NCI-H2081 treated with DMSO at 0.1 percent for 48 hours (cell line): ENCODE results near the gene CH25H.
"Not testable (repeated sequence)": the region's sequence is repeated elsewhere in the genome, so short reads cannot be mapped to it uniquely, and the experiment has no call there.

Experiments
- DNase-seq: peaks from one replicate; lab custom pipeline; 2025; lab: John Stamatoyannopoulos, UW

CH25H gene

DNA sequence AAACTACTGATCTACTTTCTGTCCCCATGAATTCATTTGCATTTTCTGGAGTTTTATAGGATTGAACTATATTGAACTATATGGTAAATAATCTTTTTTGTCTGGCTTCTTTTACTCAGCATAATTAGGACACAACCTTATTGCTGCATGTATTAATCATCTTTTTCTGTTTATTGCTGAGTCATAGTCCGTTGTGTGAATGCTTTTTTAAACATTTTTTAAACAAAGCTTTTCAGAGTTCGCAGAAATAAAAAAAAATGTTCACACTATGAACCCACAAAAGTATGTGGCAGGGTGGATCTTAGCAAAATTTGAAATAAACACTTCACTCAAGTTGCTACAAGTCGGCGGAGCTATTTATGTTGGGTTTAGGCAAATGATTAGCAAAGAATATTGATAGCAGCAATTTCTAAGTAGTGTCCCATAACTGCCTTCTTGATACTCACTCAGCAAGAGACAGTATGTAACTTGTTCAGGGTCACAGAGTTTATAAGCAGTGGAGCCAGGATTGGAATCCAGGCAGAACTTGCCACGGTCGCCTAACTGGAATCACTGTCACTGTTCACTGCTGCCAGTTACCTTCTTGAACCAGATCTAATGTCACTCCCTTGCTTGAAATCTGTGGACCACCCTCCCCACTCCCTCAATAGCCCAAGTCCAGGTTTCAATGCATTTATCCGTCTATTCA lies 5.6 kb downstream of the CH25H start:
- no peak for DNase-seq

- DNase-seq: no peak
Measured at GRCh38 chr10:89197473-89197872, 9.6 kb downstream of the CH25H start.

DNA sequence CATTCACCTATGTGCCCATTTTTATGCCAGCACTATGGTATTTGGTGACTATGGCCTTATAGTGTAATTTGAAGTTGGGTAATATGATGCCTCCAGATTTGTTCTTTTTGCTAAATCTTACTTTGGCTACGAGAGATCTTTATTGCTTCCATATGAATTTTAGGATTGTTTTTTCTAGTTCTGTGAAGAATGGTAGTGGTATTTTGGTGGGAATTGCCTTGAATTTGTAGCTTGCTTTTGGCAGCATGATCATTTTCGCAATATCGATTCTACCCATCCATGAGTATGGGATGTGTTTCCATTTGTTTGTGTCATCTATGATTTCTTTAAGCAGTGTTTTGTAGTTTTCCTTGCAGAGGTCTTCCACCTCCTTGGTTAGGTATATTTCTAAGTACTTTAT lies 15.8 kb downstream of the CH25H start:
- not testable (repeated sequence) for DNase-seq

GRCh38 chr10:89189211-89189734 lies 17.8 kb downstream of the CH25H start:
- DNase-seq: no peak

GRCh38 chr10:89185658-89186057 lies 21.5 kb downstream of the CH25H start:
- no peak for DNase-seq

DNA sequence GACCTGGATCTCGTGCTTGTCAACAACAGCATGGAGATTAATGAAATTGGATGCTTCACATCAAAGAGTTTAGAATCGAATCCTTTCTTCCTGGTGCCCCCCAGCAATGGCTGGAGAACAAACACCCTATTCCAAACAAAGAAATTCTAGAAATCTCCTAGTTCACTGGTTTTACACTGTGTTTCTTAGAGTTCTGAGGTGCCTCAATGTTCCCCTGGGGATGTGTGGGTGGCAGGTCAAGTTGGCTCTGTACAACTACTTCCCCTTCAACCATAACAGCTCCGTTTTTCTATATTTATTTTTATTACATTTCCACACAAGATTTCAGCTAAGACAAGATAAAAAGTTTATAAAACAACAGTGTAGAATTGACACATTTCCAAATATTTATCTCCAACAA lies 22.5 kb downstream of the CH25H start:
- DNase-seq: no peak

- no peak for DNase-seq
Measured at GRCh38 chr10:89183571-89183970, 23.5 kb downstream of the CH25H start.

- no peak for DNase-seq
Measured at GRCh38 chr10:89182894-89183293, 24.2 kb downstream of the CH25H start.

- no peak for DNase-seq
Measured at GRCh38 chr10:89175816-89176215, 31.3 kb downstream of the CH25H start.

- DNase-seq: no peak
Measured at GRCh38 chr10:89173075-89173474, 34.0 kb downstream of the CH25H start.

GRCh38 chr10:89171996-89172395 lies 35.1 kb downstream of the CH25H start:
- no peak for DNase-seq

- DNase-seq: no peak
Measured at GRCh38 chr10:89171263-89171872, 35.7 kb downstream of the CH25H start.

DNA sequence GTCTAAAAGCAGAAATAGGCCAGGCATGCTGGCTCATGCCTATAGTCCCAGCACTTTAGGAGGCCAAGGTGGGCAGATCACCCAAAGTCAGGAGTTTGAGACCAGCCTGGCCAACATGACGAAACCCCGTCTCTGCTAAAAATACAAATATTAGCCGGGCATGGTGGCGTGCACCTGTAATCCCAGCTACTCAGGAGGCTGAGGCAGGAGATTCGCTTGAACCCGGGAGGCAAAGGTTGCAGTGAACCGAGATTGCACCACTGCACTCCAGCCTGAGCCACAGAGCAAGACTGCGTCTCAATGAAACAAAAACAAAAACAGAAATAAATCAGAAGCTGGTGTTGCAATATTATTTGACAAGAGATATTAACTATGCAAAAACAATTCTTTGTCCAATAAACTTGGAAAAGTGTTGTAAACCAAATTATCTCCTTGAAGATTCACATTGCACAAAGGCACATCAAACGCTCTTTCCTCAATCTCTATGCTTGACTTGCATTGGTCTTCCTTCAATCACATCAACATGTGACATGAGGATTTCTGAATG lies 38.7 kb downstream of the CH25H start:
- not testable (repeated sequence) for DNase-seq

GRCh38 chr10:89167915-89168314 lies 39.2 kb downstream of the CH25H start:
- no peak for DNase-seq

DNA sequence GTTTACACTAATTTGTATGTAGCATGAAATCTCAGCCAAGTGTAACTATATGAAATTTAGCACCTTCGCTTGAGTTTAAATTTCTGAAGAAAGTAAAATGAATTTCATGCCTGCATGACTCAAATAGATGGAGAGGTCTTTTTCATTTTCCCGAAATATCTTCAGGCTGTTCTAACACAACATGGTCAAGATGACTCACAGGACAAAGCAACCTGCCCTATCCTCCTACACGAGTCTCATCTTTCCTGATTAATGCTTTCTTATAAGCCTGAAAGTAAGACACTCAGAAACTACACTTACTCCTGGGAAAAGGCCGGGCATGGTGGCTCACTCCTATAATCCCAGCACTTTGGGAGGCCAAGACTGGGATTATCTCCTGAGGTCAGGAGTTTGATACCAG lies 41.2 kb downstream of the CH25H start:
- no peak for DNase-seq

DNA sequence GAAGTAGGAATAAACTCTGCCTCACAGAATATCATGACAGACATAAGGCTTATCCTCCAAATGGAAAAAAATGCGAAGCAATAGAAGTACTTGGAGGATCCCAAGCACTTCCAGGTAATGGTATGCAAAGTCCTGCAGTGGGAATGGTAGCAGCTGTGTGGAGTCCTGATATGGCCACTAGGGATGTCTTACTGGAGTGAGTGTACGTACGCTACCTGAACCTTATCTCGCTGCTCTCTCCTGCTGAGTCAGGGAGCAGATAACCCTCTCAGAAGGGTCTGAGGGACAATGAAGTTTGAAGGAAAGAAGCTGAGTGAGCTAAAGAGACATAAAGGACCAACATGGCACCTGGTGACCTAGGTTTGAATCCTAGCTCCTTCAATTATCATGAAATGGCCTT lies 42.2 kb downstream of the CH25H start:
- DNase-seq: no peak

- DNase-seq: no peak
Measured at GRCh38 chr10:89164080-89164479, 43.0 kb downstream of the CH25H start.

GRCh38 chr10:89163265-89163995 lies 43.7 kb downstream of the CH25H start:
- DNase-seq: no peak

GRCh38 chr10:89162596-89162995 lies 44.5 kb downstream of the CH25H start:
- no peak for DNase-seq

DNA sequence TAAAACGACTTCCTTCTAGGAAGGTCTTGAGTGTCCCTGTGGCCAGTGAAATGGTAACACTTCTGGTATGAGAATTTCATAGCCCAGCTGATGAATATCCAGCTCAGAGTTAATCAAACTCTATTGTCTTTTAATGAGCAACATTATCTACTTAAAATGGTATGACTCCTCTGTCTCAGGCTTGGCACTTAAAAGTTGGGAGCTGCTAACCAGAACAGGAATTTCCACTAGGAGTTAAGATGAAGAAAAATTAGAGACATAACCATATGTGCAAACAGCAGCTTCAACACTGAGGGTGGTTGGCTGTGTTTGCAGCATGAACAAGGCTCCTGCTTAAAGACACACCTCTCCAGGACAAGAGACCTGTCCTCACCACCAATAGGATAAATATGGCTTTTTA lies 46.8 kb downstream of the CH25H start:
- no peak for DNase-seq

DNA sequence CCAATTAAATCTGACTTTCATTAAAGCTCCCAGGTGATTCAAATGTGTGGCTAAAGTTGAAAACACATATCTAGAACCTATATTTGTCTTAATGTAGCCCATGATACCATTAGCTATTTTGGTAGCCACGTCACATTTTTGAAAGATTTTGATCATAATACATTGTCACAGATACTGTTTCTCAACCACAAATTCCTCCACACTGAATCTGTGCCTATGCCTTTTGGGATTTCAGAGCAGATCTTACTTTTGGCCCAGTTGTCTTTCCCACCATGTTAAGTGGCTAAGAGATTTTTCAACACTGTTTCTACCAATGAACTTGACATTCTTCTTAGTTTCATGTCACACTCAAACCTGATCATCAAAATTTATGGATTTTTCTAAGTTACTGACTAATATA lies 47.4 kb downstream of the CH25H start:
- DNase-seq: no peak

GRCh38 chr10:89159316-89159715 lies 47.8 kb downstream of the CH25H start:
- no peak for DNase-seq

DNA sequence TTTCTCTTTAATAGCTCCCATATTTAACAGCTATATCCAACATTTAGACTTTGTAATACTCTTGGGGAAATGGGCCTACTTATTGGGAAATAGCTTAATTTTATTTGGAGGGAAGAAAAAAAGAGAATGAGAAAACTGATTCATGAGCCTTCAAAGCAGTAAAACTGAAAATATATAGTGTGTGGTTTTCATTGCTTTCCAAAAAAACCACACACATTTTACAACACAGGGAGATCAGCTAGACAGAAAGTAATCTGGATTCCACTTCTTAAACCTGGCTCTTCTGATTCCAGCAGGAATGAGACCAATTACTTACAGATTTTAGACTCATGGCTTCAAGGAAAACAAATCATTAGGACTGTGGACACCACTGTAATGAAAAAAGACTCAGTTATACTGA lies 48.7 kb downstream of the CH25H start:
- DNase-seq: no peak
